Activated T-cell treated with anti-CD3 and anti-CD28 coated beads for 48 hours (primary cell): ENCODE measurements around the gene RAD51B.
"Not testable (repeated sequence)": the region's sequence is repeated elsewhere in the genome, so short reads cannot be mapped to it uniquely, and the experiment has no call there.

Experiments used
- DNase-seq: peaks from one replicate; pipeline ENCODE4 v3.0.0-alpha.2; 2020; ENCODE audit warnings: low read depth

Gene RAD51B

DNA sequence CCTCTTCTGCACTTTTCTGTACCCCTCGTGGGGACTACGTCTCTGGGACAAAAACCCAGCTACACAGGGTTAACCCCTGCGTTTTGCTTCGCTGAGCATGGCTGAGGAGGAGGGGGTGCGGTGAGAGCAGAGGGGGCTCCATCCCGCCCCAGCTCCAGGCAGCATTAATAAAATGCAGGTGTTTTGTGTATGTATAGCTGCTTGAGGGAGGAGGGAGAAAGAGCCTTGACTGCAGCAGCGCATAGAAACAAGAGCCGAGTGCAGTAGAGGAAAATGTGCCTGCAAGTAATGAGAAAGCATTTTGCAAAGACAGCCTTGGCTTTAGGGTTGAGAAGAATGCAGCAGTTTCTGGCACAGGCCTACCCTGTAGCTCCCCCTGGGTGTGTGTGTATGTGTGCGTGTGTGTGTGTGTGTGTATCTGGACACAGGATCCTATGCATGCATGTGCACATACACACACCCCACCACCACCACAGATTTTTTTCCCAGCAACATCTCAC lies 869.3 kb downstream of the RAD51B start:
- no peak for DNase-seq

GRCh38 chr14:68689511-68689910 lies 869.9 kb downstream of the RAD51B start:
- DNase-seq: no peak

- DNase-seq: no peak
These were observed 870.7 kb downstream of the RAD51B start for GRCh38 chr14:68690089-68690958.

- DNase-seq: no peak
These were observed 871.6 kb downstream of the RAD51B start for GRCh38 chr14:68691031-68691791.

- no peak for DNase-seq
These were observed 872.2 kb downstream of the RAD51B start for GRCh38 chr14:68691792-68692118.

GRCh38 chr14:68692216-68692615 lies 872.6 kb downstream of the RAD51B start:
- no peak for DNase-seq

- no peak for DNase-seq
These were observed 873.6 kb downstream of the RAD51B start for GRCh38 chr14:68692916-68693771.

DNA sequence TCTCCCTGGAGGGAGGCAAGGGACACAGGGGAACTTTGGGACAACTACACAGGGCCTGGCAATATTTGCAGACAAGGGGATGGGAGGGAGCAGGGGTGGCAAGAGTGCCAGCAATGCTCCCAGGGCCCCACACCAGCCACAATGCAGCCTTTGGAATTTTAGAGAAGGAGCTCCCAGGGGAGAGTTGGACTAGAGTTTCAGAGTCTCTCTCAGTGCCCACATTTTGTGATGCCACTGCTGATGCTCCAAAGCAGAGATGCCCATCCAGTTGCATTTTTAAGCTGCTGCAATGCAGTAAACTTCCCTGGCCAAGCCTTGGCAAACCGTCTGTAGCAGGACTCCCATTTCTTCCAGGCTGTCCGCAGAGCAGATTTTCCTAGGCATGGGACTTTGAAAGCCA lies 874.3 kb downstream of the RAD51B start:
- DNase-seq: no peak

GRCh38 chr14:68694516-68695235 lies 875.1 kb downstream of the RAD51B start:
- no peak for DNase-seq

DNA sequence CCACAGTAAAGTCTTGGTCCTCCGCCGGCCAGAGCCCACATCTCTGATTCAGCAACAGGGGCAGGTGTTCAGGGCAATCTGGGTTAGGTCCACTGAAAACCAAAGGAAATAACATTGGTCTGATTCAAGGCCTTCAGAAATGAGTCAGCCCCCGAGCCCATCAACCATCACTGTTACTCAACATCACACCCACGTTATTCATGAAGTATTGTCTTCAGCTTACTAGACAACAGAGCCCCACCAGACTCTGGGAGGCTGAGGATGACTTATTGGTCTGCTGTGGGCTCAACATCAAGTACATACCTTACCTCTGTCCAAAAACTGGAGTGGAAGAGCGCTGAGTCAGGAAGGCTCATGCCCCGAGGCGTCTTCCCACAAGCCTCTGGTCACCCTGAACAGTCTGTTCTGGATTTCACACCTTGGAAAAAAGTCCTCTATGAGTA lies 875.8 kb downstream of the RAD51B start:
- DNase-seq: peak; percentile 24

- no peak for DNase-seq
These were observed 876.3 kb downstream of the RAD51B start for GRCh38 chr14:68695856-68696255.

- DNase-seq: no peak
These were observed 876.7 kb downstream of the RAD51B start for GRCh38 chr14:68696266-68696665.

DNA sequence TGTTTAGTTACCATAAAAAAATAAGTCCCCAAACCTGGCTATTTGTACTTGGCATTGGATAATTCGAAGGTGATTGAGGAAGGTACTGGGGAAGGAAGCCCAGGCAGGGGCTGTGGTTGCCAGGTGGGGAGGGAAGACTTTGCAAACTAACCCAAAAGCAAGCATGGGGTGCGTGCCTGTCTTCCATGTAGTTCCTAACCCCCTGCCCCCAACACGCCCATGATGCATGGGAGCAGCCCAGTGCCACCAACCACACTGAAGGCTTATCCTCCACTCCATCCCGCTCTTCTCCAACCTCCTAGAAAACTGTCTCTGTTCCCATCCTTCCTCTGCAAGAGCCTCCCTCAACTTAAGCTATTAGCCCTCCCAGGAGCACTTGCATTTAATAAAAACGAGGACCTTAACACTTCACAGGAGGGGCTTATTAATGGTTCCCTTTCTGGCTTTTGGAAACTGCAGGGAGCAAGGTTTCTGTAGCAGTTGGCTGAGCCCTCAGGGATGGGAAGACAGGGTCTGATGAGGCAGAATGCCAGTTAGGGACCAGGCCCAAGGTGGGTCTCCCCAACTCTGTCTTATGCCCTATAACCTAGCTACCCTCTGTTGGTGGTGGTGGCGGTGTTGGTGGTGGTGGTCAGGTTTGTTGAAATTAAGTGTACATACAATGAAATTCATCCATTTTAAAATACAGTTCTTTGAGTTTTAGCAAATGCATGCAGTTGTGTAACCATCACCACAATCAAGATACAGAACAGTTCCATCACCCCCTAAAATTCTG lies 877.3 kb downstream of the RAD51B start:
- no peak for DNase-seq

- DNase-seq: not testable (repeated sequence)
These were observed 879.2 kb downstream of the RAD51B start for GRCh38 chr14:68698773-68699172.

GRCh38 chr14:68701001-68701741 lies 881.6 kb downstream of the RAD51B start:
- DNase-seq: no peak

- no peak for DNase-seq
These were observed 882.6 kb downstream of the RAD51B start for GRCh38 chr14:68702135-68702534.

GRCh38 chr14:68702578-68702977 lies 883.0 kb downstream of the RAD51B start:
- no peak for DNase-seq

- no peak for DNase-seq
These were observed 883.5 kb downstream of the RAD51B start for GRCh38 chr14:68703093-68703492.

GRCh38 chr14:68704736-68705720 lies 885.4 kb downstream of the RAD51B start:
- no peak for DNase-seq
